ENCODE results near the gene LAMA5.

Gene LAMA5

DNA sequence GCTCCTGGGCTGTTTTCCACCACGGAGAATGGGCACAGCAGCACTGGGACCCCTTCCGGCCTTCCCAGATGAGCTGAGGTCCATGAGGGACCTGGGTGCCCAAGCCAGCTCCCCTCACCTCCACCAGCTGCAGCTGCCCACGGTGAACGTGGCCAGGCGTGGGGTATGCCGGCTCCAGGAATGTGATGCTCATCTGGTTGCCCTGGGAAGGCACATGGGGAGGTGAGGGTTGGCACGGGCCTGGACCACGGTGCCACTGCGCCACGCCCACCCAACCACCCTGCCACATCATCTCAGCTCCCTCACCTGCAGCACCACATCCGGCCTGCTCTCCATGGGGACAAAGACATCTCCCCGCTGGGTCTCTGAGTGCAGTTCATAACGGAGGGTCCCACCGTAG is 40.6 kb downstream of the LAMA5 start:
- no peak for DNase-seq

DNA sequence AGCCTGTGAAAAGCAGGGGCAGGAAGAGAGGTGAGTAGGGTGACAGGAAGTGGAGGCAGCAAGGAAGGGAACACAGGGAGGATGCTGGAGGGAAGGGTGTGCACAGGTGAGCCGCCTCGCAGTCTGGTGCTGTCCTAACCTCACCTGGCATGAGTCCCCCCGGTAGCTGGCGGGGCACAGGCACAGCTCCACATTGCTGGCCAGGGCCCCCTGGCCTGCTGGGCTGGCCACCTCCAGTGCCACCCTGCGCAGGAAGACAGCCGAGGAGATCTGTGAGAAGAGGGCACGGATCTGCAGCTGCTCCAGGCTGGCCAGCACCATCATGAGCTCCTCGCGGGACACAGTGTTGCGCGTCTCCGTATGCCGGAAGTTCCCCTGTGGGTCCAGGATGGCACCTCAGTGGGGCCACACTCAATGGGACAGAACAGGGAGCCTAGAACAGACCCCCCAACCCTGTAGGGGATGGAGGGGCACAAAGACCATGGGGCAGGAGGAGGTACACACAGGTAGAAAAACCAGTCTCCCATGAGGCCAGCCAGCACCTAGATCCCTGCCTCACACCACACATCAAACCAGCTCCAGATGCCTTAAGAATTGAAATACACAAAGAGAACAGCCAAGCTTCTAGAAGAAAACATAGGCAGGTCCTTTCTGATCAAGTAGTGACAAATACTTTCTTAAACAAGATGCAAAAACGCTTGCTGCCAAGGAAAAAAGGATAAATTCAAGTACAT is 41.8 kb downstream of the LAMA5 start:
- no peak for DNase-seq

DNA sequence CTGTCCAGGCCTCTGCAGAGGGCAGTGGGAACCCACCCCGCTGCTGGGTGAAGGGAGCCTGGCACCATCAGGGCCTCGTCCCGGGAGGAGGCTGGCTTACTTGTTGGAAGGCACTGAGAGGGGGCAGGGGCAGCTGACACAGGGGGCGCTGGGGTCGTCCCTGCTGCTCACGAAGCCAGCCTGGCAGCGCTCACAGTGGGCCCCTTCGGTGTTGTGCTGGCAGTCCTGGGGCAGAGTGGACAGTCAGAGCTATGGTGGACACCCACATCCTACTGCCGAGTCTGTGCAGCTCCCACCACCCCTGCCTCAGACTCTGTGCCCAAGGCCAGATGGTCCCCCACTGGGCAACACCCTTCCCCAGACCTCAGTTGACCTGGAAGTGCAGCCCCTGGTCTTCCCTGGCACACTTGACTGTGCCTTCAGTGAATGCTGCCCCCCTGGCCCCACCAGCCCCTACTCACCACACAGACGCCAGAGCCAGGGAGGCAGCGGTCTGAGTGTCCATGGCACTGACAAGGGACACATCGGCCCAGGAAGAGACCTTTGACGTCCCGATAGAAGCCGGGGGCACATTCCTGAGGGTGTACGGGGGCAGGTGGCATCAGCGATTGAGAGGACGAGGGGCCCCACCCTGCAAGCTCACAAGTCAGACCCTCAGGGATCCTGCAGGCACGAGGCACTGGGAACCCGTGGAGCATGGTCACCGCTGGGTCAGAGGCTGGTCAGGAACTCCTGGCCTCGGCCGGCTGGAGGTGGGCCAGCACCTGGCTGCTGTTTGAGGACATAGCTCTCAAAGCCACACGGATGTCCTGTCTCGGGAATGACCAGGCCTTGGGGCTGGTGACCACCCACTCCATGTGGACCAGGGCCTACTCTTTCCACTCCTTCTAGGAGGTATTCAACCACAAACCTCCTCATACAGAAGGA is 42.9 kb downstream of the LAMA5 start:
- no peak for DNase-seq

DNA sequence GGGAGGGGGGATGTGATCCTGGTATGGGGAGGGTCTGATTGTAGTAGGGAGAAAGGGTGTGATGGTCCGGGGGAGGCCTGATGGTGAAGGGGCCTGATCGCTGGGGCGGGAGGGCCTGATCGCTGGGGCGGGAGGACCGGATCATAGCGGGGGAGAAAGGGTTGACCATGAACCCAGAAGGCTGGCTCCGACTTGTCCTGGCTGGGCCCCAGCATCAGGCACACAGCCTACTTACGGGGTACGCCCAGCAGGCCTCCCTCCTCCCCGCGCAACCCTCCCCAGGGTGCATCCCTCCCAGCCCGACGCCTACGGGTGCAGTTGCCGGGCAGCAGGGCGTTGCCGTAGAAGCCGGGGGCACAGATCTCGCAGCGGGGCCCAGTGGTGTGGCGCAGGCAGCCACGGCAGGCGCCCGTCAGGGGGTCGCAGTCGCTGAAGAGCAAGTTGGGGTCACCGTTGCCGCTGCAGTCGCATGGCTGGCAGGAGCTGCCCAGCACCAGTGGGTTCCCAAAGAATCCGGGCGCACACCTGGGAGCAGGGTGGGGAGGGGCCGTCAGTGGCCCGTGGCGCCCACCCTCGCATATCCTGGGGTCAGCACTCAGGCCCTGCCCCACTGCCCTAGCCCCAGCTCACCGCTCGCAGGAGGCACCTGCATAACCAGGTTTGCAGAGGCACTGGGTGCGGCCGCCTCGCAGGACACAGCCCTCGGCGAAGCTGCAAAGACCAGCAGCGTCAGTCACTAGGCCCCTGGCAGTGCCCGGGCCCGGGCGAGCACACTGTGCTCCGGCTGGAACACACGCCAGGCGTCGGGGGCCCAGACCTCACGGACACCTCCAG is 43.7 kb downstream of the LAMA5 start:
- no peak for DNase-seq

DNA sequence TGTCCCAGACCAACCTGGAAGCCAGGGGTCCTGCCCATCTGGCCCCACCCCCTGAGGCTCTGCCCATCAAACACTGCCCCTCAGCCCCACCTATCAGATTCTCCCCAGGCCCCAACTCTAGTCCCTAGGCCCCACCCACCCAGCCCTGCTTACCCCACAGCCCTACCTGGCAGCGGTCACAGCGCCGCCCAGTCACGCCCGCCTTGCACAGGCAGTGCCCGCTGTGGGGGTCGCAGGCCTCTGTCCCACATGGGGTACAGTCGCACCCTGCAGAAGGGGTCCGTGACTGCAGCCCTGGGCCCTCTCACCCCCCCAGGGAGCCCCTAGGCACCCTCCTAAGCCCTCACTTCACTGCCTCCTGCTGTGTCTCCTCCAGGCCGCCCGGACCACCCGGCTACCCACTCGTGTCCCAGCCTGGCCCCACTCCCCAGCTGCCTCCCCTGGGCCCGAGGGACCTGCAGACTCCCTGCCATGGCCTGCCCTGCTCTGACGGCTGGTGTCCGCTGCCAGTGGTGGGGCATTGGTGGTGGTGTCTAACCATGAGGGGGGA is 44.5 kb downstream of the LAMA5 start:
- no peak for DNase-seq

DNA sequence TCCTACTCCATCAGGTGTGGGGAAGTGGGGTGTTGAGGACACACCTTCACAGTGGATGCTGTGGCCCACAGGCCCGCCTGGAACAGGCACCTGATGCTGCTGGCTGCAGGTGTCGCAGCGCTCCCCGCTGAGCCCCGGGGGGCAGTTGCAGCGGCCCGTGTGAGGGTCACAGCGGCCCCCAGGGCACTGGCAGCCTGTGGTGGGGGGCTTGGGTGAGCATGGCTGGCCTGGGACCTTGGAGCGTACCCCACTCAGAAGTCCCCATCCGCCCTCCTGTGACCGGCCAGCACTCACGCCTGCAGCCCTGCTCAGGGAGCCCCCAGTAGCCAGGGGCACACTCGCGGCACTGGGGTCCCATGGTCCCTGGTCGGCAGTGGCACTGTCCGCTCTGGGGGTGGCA is 45.1 kb downstream of the LAMA5 start:
- DNase-seq = no peak

DNA sequence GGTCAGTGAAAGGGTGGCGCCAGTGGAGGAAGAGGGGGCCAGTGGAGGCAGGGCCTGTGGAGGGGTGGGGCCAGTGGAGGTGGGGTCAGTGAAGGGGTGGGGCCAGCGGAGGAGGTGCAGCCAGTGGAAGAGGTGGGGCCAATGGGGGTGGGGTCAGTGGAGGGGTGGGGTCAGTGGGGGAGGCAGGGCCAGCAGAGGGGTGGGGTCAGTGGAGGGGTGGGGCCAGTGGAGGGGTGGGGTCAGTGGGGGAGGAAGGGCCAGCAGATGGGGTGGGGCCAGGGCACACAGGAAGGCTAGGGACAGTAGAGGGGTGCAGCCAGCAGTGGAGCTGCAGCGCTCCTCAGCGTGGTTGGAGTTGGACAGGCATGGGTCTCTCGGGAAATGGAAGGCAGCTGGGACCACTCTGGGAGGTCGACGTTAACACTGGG is 45.6 kb downstream of the LAMA5 start:
- no peak for DNase-seq

DNA sequence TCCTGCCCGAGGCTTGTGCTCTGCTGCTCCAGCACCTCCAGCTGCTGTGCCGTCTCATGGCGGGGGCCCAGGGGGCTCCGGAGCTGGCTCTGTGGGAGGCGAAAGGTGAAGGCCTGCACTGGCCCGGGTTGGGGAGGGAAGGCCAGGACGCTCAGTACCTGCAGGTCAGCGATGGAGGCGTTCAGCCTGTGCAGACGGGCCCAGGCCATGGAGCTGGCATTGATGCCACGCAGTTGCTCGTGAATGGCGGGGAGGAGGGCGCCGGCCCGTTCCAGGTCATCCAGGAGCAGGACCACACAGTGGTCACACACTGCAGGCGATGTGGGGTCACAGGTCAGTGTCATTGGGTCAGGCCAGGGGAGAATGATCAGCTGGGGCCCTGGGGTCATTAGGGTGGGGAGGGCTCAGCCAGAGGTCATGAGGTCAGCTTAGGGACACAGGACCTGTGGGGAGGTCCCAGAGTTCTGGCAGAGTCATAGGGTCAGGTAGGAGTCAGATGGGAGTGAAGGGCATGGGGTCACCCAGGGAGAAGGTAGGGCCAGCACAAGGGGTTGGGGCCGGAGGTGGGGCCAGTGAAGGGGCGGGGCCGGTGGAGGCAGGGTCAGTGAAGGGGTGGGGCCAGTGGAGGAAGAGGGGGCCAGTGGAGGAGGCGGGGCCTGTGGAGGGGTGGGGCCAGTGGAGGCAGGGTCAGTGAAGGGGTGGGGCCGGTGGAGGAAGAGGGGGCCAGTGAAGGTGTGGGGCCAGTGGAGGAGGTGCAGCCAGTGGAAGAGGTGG is 46.3 kb downstream of the LAMA5 start:
- DNase-seq = no peak

DNA sequence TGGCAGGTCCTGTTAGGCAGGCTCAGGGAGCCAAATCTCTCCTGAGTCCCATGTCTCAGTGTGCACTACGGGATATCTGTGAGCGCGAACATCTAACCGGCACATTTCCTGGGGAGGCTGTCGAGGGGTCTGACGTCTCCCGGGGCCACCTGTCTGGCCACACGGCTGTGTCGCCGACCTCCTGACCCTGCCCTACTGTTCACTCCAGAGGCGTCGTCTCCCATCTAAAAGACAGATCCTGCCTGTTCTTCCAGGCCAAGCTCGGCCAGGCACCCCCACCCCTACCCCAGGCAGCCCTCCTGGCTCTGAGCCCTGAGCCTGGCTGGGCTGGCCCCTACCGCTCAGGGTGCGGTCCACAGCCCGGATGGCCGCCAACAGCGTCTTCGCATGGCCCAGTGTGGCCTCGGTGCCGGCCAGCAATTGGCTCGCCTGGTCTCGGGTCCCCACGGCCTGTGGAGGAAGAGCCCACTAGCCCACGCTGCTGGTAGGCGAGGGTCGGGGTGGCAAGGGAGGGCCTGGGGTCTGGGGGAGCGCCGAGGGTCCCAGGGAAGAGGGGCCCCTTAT is 47.7 kb downstream of the LAMA5 start:
- no peak for DNase-seq

DNA sequence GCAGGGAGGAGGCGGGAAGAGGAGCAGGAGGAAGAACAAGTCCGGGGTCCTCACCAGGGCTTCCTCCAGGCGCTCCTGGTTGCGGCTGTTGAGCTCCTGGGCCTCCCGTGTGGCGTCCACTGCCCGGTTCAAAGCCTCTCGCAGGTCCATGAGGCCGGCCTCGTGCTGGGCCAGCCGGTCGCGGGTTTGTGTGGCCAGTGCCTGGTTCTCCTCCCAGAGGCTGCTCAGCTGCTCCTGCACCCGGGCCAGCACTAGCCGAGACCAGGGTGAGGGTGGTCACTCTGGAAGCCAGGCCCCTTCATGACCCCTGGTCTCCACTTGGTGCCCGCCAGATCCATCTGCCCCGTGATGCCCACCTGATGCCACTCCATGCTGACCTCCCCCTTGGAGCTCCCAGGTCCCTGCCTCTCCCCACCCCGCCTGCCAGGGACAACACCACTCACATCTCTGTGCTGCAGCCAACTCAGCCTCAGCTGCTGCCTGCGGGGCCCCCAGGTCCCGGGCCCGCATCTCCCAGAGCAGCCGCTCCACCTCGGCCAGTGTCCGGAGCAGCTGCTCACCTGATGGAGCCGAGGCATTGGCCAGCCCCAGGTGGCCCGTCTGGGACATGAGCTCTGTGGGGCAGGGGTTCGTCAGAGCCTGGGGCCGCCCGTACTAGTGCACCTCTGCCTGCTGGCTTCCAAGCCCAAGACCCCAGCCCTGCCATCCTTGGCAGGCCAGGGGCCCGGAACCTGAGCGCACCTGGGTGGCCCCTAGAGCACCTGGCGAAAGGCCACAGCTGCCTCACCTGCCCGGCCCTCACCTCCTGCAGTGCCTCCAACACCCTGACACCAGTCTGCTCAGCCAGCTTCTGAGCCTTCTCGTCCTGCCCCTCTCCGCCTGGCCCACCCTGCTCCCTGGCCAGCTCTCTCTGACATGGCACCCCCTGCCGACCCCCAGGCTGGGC is 48.4 kb downstream of the LAMA5 start:
- no peak for DNase-seq

DNA sequence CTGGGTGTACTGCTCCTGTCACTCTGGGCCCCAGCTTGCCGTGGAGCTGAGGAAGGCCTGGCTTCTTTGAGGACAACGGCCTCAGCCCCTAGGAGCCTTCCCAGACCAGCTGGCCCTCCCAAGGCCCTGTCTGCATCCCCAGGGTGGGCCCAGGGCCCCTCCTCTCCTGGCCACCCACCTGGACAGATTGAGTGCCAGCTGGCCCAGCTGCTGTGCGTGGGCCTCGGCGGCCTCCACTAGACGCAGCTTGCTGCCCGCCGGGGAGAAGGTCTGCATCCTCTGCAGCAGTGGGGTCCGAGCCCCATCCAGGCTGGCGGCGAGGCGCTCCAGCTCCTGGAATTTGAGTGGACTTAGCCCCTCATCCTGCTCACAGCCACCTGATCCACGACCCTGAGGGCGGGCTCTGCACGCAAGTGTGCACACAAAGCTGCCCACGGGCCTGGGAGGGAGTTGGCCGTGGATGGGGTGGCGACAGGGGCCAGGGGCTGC is 49.9 kb downstream of the LAMA5 start:
- DNase-seq = no peak

DNA sequence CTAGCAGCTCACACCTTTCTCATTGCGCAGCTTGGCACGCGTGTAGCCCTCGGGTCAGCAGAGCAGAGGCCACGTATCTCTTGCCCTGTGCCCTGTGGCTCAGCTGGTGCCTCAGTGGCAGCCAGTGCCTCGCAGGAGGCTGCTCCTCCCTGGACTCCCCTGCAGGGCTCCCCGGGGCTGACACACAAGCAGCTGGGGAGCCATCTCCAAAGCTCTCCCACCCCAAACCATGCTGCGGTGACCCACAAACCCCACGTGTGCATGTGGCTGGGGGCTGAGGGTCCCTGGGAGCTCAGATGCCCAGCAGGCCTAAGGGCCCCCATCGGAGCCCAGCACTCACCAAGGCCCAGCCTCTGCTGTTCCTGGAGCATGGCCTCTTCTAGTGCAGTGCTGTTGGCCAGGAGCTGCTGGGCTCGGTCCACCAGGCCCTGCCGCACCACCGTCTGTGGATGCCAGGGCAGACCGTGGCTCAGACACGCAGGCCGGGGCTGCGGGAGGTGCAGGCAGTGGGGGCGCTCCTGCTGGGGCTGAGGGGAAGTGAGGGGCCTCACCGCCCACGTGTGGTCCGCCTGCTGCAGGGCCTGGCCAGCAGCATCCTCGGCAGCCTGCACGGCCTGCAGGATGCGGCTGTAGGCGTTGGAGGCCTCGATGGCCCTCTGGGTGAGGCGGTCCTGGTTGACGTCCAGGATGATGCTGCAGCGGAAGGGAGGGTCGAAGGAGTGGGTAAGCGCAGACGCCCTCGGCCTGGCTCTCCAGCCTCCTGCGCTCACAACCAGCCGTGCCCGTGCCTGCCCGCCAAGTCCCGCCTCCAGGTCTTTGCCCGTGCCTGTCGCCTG is 50.6 kb downstream of the LAMA5 start:
- no peak for DNase-seq

DNA sequence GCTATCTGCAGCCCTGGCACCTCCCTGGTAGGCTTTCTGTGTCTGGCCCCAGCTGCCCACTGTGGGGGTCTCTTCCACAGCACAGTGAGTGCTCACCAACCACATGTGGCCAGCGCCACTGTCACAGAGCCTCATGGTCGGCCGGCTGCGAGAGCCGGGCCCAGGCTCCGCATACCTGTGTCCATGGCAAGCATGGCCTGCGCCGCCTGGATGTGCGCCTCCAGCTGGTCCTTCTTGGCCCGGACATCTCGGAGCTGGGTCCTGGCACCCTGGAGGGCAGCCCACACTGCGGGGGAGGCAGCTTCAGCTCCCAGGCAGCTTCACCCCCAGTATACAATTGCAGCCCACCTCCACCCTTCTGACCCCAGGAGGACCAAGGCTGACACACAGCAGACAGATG is 51.3 kb downstream of the LAMA5 start:
- no peak for DNase-seq

DNA sequence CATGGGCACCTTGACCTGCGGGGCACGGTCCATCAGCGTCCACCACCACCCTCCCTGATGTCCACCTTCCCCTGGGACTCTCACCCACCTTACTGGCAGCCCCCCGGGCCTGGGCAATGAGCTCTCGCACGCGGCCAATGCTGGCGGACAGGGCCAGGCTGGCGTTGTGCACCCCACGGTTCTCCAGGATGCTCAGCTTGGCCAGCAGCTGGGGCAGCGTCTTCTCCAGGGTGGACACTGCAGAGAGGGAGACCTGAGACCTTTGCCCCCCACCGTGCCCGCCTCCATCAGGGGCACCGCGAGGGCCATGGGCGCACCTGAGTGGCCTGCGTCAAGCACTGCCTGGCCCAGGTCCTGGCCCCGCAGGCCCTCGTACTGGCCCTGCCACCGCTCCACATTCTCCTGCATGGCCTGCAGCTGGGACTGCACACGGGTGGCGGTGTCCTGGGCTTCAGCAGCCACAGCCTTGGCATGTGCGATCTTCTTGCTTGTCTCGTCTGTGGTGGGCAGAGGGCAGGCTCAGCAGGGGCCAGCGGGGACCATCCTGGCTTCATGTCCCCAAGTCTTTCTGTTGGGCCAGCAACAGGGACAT is 52.3 kb downstream of the LAMA5 start:
- DNase-seq = peak; percentile 0

DNA sequence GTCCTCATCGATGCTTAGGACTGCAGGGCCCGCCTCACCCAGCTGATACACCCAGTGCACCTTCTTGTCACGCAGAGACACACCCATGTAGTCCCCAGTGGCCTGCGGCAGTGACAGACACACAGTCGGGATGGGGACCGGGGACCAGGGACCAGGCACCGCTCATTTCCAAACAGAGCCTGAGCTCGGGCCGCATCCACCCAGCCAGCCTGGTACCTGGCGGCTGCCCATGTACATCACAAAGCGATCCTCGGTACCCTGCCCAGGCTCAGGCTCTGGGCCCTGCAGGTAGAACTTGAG is 52.8 kb downstream of the LAMA5 start:
- peak; percentile 0 for DNase-seq

DNA sequence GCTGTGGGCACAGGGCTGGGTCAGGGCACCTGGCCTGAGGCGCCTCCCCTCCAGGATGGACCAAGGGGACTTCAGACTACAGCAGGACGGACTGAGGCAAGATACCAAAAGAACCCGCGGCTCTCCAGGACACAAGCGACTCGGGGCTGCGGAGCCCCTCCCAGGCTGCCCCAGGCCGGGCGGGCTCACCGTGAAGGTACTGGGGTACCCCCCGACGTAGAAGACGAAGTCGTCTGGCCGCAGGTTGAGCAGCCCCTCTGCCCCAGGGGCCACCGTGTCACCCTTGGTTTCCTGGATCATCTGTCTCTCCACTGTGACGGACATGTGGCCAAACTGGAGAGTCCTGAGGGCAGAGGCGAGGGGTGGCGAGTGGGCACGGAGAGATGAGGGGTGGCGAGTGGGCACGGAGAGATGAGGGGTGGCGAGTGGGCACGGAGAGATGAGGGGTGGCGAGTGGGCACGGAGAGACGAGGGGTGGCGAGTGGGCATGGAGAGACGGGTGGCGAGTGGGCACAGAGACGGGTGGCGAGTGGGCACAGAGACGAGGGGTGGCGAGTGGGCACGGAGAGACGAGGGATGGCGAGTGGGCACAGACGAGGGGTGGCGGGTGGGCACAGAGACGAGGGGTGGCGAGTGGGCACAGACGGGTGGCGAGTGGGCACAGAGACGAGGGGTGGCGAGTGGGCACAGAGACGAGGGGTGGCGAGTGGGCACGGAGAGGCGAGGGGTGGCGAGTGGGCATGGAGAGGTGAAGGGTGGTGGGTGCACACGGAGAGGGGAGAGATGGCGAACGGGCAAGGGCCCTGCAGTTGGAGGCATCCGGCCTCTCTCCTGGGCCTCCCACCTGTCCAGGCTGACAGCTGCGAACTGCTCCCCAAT is 53.4 kb downstream of the LAMA5 start:
- DNase-seq = peak; percentile 0

DNA sequence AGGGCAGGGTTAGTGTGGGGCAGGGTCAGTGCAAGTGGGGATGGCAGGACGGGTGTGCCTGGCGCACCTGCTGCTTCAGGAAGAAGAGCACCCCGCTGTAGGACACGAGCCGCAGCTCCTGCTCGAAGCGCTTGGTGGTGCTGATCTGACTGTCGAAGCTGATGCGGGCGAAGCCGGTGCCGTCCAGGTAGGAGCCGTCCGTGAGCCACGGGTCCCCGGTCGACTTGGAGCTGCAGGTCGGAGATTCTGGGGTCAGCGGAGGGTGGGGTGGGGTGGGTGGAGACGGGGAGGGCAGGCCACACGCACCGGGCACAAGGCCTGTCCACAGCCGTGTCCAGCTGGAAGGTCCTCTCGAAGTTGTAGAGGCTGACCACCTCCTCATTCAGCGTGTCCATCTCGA is 54.1 kb downstream of the LAMA5 start:
- peak; percentile 0 for DNase-seq

DNA sequence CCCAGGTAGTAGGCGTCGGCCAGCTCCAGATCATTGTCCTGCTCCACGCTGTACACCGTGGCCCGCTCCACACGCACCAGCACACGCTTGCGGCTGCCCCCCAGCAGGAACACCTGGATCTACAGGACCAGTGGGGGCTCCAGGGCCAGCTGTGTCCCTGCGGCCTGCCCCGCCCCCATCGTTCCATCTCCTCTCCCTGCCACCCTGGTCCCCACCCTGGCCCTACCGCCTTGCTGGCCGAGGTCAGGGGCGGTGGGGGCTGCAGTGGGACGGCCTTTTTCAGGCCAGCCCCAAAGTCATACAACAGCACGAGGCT is 54.5 kb downstream of the LAMA5 start:
- DNase-seq = no peak
